Liver (tissue), 9 donors: ENCODE data around the gene GALNTL6. TPM values are rescaled to one million over a fixed set of nuclear protein-coding genes. Genes with fewer than 3 reads are reported as not detected.
"Not testable (repeated sequence)": the region's sequence is repeated elsewhere in the genome, so short reads cannot be mapped to it uniquely, and the experiment has no call there.

Experiments
- DNase-seq: peaks from one replicate; pipeline ENCODE4 v3.0.0-alpha.2; 2017; ENCODE audit warnings: low spot score
- H3K27ac ChIP-seq, 2 donors: one replicate each; pipeline ENCODE4 v1.7.0; 2013; ENCODE audit warnings: inconsistent platforms in 2 of 2, low read length in 2 of 2, control low read depth in 1 of 2, low read depth in 1 of 2, mild to moderate bottlenecking in 1 of 2
- H3K27me3 ChIP-seq, 4 donors: one replicate each; pipeline versions ENCODE4 v1.6.1 to v1.7.0; 2013; ENCODE audit warnings: low read length in 3 of 4, inconsistent platforms in 1 of 4, mild to moderate bottlenecking in 1 of 4, moderate library complexity in 1 of 4; ENCODE audit not compliant: control insufficient read depth in 4 of 4, insufficient read depth in 4 of 4
- H3K36me3 ChIP-seq, 4 donors: one replicate each; pipeline versions ENCODE4 v1.6.1 to v1.7.0; 2013; ENCODE audit warnings: low read length in 3 of 4, mild to moderate bottlenecking in 3 of 4, low read depth in 1 of 4, moderate library complexity in 1 of 4; ENCODE audit not compliant: control insufficient read depth in 4 of 4, insufficient read depth in 3 of 4
- H3K4me1 ChIP-seq, 4 donors: one replicate each; pipeline versions ENCODE4 v1.6.1 to v1.7.0; 2013; ENCODE audit warnings: low read length in 3 of 4, mild to moderate bottlenecking in 3 of 4, moderate library complexity in 1 of 4; ENCODE audit not compliant: control insufficient read depth in 4 of 4, insufficient read depth in 4 of 4
- H3K4me3 ChIP-seq, 3 donors: one replicate each; pipeline versions ENCODE4 v1.6.1 to v1.7.0; 2013; ENCODE audit warnings: low read length in 3 of 3, control low read depth in 1 of 3, low read depth in 1 of 3, mild to moderate bottlenecking in 1 of 3
- H3K9ac ChIP-seq, 2 donors: one replicate each; pipeline ENCODE4 v1.7.0; 2013; ENCODE audit warnings: low read length in 2 of 2, mild to moderate bottlenecking in 2 of 2, moderate library complexity in 2 of 2, control low read depth in 1 of 2, low read depth in 1 of 2
- H3K9me3 ChIP-seq, 4 donors: one replicate each; pipeline versions ENCODE4 v1.6.1 to v1.7.0; 2013; ENCODE audit warnings: low read length in 3 of 4; ENCODE audit not compliant: control insufficient read depth in 4 of 4
- EGR1 ChIP-seq, 2 donors: IDR thresholded peaks; 2 replicates each; pipeline ENCODE4 v1.6.1; 2016 to 2018; ENCODE audit warnings: antibody characterized with exemption in 2 of 2, low read depth in 2 of 2
- FOXA1 ChIP-seq: IDR thresholded peaks from 2 replicates; pipeline ENCODE4 v1.6.1; 2016; ENCODE audit warnings: antibody characterized with exemption
- FOXA2 ChIP-seq: IDR thresholded peaks from 2 replicates; pipeline ENCODE4 v1.6.1; 2016; ENCODE audit warnings: antibody characterized with exemption
- GABPA ChIP-seq, 2 donors: IDR thresholded peaks in 1 of 2; conservative IDR thresholded peaks in 1 of 2; 2 replicates each; pipeline ENCODE4 v1.6.1; 2016; ENCODE audit warnings: antibody characterized with exemption in 2 of 2, mild to moderate bottlenecking in 1 of 2, moderate library complexity in 1 of 2
- HNF4A ChIP-seq, 2 donors: conservative IDR thresholded peaks; 2 replicates each; pipeline ENCODE4 v1.6.1; 2016; ENCODE audit warnings: antibody characterized with exemption in 2 of 2, mild to moderate bottlenecking in 2 of 2
- HNF4G ChIP-seq: IDR thresholded peaks from 2 replicates; pipeline ENCODE4 v1.6.1; 2016; ENCODE audit warnings: antibody characterized with exemption
- JUND ChIP-seq, 2 donors: IDR thresholded peaks; 2 replicates each; pipeline ENCODE4 v1.6.1; 2016; ENCODE audit warnings: antibody characterized with exemption in 2 of 2
- NR2F2 ChIP-seq: IDR thresholded peaks from 2 replicates; pipeline ENCODE4 v1.6.1; 2016; ENCODE audit warnings: antibody characterized with exemption
- RAD21 ChIP-seq, 2 donors: IDR thresholded peaks; 2 replicates each; pipeline ENCODE4 v1.6.1; 2016; ENCODE audit warnings: antibody characterized with exemption in 2 of 2, mild to moderate bottlenecking in 2 of 2
- RXRA ChIP-seq, 2 donors: IDR thresholded peaks; 2 replicates each; pipeline ENCODE4 v1.6.1; 2017 to 2018; ENCODE audit warnings: antibody characterized with exemption in 2 of 2, mild to moderate bottlenecking in 1 of 2
- SP1 ChIP-seq: IDR thresholded peaks from 2 replicates; pipeline ENCODE4 v1.6.1; 2018; ENCODE audit warnings: antibody characterized with exemption, mild to moderate bottlenecking
- TAF1 ChIP-seq: conservative IDR thresholded peaks from 2 replicates; pipeline ENCODE4 v1.6.1; 2016; ENCODE audit warnings: antibody characterized with exemption, mild to moderate bottlenecking
- YY1 ChIP-seq: IDR thresholded peaks from 2 replicates; pipeline ENCODE4 v1.6.1; 2016; ENCODE audit warnings: antibody characterized with exemption, mild to moderate bottlenecking
- WGBS: extraction: QIAGEN DNeasy Blood & Tissue Kit; methylation state at CpG from one replicate; pipeline ENCODE4 v1.1.7; 2013; 5-methylcytosine and 5-hydroxymethylcytosine counted together
- polyA plus RNA-seq, 2 donors: library from polyadenylated mRNA; stranded (reverse) in 1 of 2; unstranded in 1 of 2; fragments of 200-250 nt in 1 of 2; fragments of >200 nt in 1 of 2; fragmentation: Nextera tagmentation in 1 of 2; extraction: Ambion mirVana in 1 of 2; gene quantifications; one replicate each; pipeline versions ENCODE4 v1.2.1 to v1.2.3, GENCODE V29; 2013 to 2015
- total RNA-seq, 2 donors: library from RNA; depleted of rRNA; stranded (reverse); fragments of >200 nt; gene quantifications; one replicate each; pipeline ENCODE4 v1.2.3, GENCODE V29; 2014
- TF ChIP-seq, protein P1 (sequence below): IDR thresholded peaks from 2 replicates; pipeline ENCODE4 v1.6.1; 2016; ENCODE audit warnings: antibody characterized with exemption
- TF ChIP-seq, protein P2 (sequence below): IDR thresholded peaks from 2 replicates; pipeline ENCODE4 v1.6.1; 2016; ENCODE audit warnings: antibody characterized with exemption
- TF ChIP-seq, protein P3 (sequence below): IDR thresholded peaks from 2 replicates; pipeline ENCODE4 v1.6.1; 2016; ENCODE audit warnings: antibody characterized with exemption, mild to moderate bottlenecking
- donor health status: healthy.
- donor health status: healthy.
- donor health status: healthy.
- donor health status: healthy.
- donor health status: healthy.

The GALNTL6 gene
- total and polyA plus RNA-seq, 4 donors, result 0.06 to 0.08 TPM; not detected in 2

DNA sequence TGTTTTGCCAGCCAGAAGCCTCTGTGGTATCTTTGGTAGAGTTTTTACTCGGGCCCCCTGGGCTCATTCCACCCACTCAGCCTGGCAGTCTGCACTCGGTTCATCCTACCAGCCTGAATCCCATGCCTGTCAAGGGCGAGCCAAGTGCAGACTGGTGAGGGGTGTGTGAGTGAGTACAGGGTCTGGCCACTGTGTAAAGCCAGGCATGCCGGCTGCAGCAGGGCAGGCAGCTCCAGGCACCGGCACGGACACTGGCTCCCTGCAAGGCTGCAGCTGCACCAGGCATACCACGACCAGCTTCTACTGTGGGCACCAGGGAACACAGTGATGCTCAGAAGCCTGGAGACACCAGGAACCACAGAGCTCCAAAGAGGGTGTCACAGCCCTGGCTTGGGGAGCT is 1161.4 kb downstream of the GALNTL6 start:
- no peak for DNase-seq
- TF ChIP-seq YY1 (no peak), HNF4A (conservative IDR thresholded peaks at IDR 0.05) (no peak), JUND (IDR thresholded peaks at IDR 0.05) (no peak), RXRA (IDR thresholded peaks at IDR 0.05) (no peak), FOXA2 (no peak)
- TF ChIP-seq, protein P1, sequence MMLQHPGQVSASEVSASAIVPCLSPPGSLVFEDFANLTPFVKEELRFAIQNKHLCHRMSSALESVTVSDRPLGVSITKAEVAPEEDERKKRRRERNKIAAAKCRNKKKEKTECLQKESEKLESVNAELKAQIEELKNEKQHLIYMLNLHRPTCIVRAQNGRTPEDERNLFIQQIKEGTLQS, result no peak

DNA sequence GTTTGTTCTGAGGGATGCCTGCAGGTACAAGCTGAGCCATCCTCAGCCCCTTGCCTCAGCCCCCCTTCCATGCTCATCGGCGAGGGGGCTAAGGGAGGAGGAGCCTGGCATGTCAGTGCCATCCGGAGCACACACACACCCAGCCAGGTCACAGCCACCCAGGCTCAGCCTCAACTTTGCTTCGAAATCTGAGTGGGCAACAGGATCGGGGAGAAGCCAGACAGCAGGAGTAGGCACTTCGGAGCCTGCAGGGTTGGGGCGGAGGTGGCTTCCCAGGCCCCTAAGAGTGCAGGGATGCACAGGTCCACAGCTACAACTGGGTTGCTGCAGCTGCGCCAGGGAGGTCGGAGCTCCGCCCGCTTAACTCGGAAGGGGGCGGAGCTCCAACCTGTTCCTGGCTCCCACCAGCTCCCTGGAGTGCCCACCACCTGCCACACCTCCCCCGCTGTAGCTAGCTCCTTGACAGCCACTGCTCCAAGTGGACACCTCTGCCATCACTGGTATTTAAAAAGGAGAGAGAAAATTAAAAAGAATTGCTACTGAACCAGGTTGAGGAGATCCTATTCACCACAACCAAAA is 1162.5 kb downstream of the GALNTL6 start:
- Histone ChIP-seq H3K4me1 (peaks cover 0 to 16% (median 9%) of the 10 kb centered on the region in 4 donors), H3K4me3 (no peak overlapping the region), H3K9ac (no peak overlapping the region), H3K27me3 (peaks cover 0 to 5% (median 1%) of the 10 kb centered on the region in 4 donors), H3K36me3 (no peaks in the 10 kb centered on the region), H3K27ac (no peak overlapping the region), H3K9me3 (no peaks in the 10 kb centered on the region)
- WGBS, result 91% methylated on average over 14 of the region's 14 CpGs
- no peak for TF ChIP-seq RXRA (IDR thresholded peaks at IDR 0.05)
- TF ChIP-seq, protein P2, sequence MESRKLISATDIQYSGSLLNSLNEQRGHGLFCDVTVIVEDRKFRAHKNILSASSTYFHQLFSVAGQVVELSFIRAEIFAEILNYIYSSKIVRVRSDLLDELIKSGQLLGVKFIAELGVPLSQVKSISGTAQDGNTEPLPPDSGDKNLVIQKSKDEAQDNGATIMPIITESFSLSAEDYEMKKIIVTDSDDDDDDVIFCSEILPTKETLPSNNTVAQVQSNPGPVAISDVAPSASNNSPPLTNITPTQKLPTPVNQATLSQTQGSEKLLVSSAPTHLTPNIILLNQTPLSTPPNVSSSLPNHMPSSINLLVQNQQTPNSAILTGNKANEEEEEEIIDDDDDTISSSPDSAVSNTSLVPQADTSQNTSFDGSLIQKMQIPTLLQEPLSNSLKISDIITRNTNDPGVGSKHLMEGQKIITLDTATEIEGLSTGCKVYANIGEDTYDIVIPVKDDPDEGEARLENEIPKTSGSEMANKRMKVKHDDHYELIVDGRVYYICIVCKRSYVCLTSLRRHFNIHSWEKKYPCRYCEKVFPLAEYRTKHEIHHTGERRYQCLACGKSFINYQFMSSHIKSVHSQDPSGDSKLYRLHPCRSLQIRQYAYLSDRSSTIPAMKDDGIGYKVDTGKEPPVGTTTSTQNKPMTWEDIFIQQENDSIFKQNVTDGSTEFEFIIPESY, result no peak
- no peak for TF ChIP-seq HNF4G
- TF ChIP-seq TAF1, result no peak
- TF ChIP-seq FOXA1, result no peak
- TF ChIP-seq RAD21 (IDR thresholded peaks at IDR 0.05), result no peak
- no peak for TF ChIP-seq GABPA (IDR thresholded peaks at IDR 0.05 in 1 of 2, conservative IDR thresholded peaks at IDR 0.05 in 1 of 2)
- TF ChIP-seq, protein P1, result no peak
- TF ChIP-seq HNF4A (conservative IDR thresholded peaks at IDR 0.05), result no peak
- no peak for TF ChIP-seq FOXA2
- TF ChIP-seq EGR1 (IDR thresholded peaks at IDR 0.05; ENCODE audit: low read depth in 2 of 2), result no peak
- TF ChIP-seq SP1, result no peak
- no peak for TF ChIP-seq NR2F2
- no peak for TF ChIP-seq JUND (IDR thresholded peaks at IDR 0.05)
- TF ChIP-seq, protein P3, sequence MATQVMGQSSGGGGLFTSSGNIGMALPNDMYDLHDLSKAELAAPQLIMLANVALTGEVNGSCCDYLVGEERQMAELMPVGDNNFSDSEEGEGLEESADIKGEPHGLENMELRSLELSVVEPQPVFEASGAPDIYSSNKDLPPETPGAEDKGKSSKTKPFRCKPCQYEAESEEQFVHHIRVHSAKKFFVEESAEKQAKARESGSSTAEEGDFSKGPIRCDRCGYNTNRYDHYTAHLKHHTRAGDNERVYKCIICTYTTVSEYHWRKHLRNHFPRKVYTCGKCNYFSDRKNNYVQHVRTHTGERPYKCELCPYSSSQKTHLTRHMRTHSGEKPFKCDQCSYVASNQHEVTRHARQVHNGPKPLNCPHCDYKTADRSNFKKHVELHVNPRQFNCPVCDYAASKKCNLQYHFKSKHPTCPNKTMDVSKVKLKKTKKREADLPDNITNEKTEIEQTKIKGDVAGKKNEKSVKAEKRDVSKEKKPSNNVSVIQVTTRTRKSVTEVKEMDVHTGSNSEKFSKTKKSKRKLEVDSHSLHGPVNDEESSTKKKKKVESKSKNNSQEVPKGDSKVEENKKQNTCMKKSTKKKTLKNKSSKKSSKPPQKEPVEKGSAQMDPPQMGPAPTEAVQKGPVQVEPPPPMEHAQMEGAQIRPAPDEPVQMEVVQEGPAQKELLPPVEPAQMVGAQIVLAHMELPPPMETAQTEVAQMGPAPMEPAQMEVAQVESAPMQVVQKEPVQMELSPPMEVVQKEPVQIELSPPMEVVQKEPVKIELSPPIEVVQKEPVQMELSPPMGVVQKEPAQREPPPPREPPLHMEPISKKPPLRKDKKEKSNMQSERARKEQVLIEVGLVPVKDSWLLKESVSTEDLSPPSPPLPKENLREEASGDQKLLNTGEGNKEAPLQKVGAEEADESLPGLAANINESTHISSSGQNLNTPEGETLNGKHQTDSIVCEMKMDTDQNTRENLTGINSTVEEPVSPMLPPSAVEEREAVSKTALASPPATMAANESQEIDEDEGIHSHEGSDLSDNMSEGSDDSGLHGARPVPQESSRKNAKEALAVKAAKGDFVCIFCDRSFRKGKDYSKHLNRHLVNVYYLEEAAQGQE, result no peak
- no peak for DNase-seq

More for the DNA sequence above, 1161.4 kb downstream of the GALNTL6 start:
- no peak overlapping the region for H3K4me3 ChIP-seq
- 94% methylated on average over 7 of the region's 7 CpGs for WGBS
- H3K4me1 ChIP-seq, result peaks cover 0 to 16% (median 9%) of the 10 kb centered on the region in 4 donors
- H3K9ac ChIP-seq, result no peak overlapping the region
- peaks cover 0 to 5% (median 1%) of the 10 kb centered on the region in 4 donors for H3K27me3 ChIP-seq
- H3K36me3 ChIP-seq, result no peaks in the 10 kb centered on the region
- H3K9me3 ChIP-seq, result peaks cover 0 to 2% (median under 1%) of the 10 kb centered on the region in 4 donors
- no peak overlapping the region for H3K27ac ChIP-seq

DNA sequence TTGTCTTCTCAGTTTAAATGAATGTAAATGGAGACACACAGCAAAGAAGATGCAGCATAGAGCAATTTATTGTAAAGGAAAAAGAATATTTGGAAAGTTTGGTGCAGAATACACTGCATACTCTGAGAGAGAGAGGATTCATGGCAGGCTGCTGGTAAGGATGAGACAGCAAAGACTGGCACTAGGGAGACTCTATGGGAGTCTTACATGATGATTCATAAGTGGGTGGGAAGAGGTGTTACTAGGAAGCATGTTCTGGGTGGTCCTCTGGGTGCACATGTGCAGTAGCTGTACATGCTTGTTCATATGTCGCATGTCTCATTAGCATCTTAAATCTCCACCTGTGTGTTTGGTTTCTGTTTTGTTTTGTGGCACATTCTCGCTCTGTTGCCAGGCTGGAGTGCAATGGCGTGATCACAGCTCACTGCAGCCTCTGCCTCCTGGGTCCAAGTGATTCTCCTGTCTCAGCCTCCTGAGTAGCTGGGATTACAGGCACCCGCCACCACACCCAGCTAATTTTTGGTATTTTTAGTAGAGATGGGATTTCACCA is 1164.4 kb downstream of the GALNTL6 start:
- not testable (repeated sequence) for H3K27ac ChIP-seq, H3K9me3 ChIP-seq, H3K27me3 ChIP-seq, H3K4me3 ChIP-seq, H3K9ac ChIP-seq, DNase-seq, H3K36me3 ChIP-seq
- peaks cover 0 to 16% (median 9%) of the 10 kb centered on the region in 4 donors for H3K4me1 ChIP-seq
- WGBS, result 95% methylated on average over 4 of the region's 4 CpGs
